Ovary (tissue), 9 donors: ENCODE results near the gene C4orf50. TPM values are rescaled to one million over a fixed set of nuclear protein-coding genes. Genes with fewer than 3 reads are reported as not detected.

Experiments
- DNase-seq, 5 donors: peaks; one replicate each; pipeline ENCODE4 v3.0.0-alpha.2; 2019 to 2020
- H3K27ac ChIP-seq, 2 donors: fragments of 200-600 bp; one replicate each; pipeline versions ENCODE4 v1.5.1 to v1.8.0; 2019 to 2022
- H3K27me3 ChIP-seq: fragments of 200-600 bp; one replicate; pipeline ENCODE4 v1.8.0; 2022
- H3K36me3 ChIP-seq: fragments of 200-600 bp; sonication (generic); one replicate; pipeline ENCODE4 v1.5.1; 2019
- H3K4me1 ChIP-seq: one replicate; pipeline ENCODE4 v1.8.1; 2013; ENCODE audit warnings: mild to moderate bottlenecking, moderate library complexity; ENCODE audit not compliant: insufficient read depth
- H3K4me3 ChIP-seq: fragments of 200-600 bp; sonication (generic); one replicate; pipeline ENCODE4 v1.5.1; 2017
- H3K9me3 ChIP-seq, 2 donors: fragments of 200-600 bp in 1 of 2; sonication (generic) in 1 of 2; one replicate each; pipeline versions ENCODE4 v1.5.1 to v1.8.1; 2013 to 2019; ENCODE audit warnings: mild to moderate bottlenecking in 1 of 2, moderate library complexity in 1 of 2
- CTCF ChIP-seq, 3 donors: fragments of 450-650 bp in 2 of 3; fragments of 200-600 bp in 1 of 3; IDR thresholded peaks; one replicate each; pipeline versions ENCODE4 v1.5.1 to v1.8.0; 2016 to 2022; ENCODE audit warnings: antibody characterized with exemption in 3 of 3, mild to moderate bottlenecking in 1 of 3
- EP300 ChIP-seq: sonication (generic); formaldehyde crosslinking; IDR thresholded peaks from one replicate; pipeline ENCODE4 v1.6.1; 2017; ENCODE audit warnings: antibody characterized with exemption
- POLR2A ChIP-seq: fragments of 450-650 bp; IDR thresholded peaks from one replicate; pipeline ENCODE4 v1.6.1; 2017; ENCODE audit warnings: antibody characterized with exemption, mild to moderate bottlenecking, moderate library complexity
- WGBS, 3 donors: extraction: QIAGEN DNeasy Blood & Tissue Kit in 1 of 3; methylation state at CpG; one replicate each; pipeline versions ENCODE4 v1.1.5 to v1.1.7; 2013 to 2017; 5-methylcytosine and 5-hydroxymethylcytosine counted together
- intact Hi-C, 4 donors: fragments of 100-400 bp; cut with DNase I; formaldehyde crosslinking; loops; one replicate each; pipeline versions ENCODE4 v1.11.0 to v1.15.1; 2022 to 2023
- polyA plus RNA-seq, 2 donors: library from polyadenylated mRNA; stranded (reverse); fragments of 200-250 nt in 1 of 2; fragments of 350-450 nt in 1 of 2; fragmentation: Illumina TruSeq in 1 of 2; extraction: RNeasy Lipid Tissue Mini Kit (QIAGEN cat#74804) in 1 of 2; gene quantifications; one replicate each; pipeline ENCODE4 v1.2.3, GENCODE V29; 2013 to 2014
- total RNA-seq, 7 donors: library from RNA; depleted of rRNA in 2 of 7; stranded (reverse); fragments of >200 nt in 2 of 7; fragmentation: NEBNext Ultra II Directional in 3 of 7; extraction: Animal tissue kit (Norgen Biotek cat#: 25700) in 3 of 7; gene quantifications; one replicate each; pipeline versions ENCODE4 v1.1.0 to v1.2.4, GENCODE V29; 2016 to 2023
- donor health status: DM: no; HTN: no; CAD: no; lungs with moderate emphysema.
- donor health status: DM: no; HTN: no; CAD: no.
- donor health status: Bipolar disorder and iron deficiency.
- donor health status: DM: yes; HTN: yes; CAD: no.
- donor health status: DM: no; HTN: no; CAD: no.
- donor health status: DM: yes; HTN: yes; CAD: no.

Gene C4orf50
- total and polyA plus RNA-seq, 9 donors, result 0.04 to 0.35 (median 0.12) TPM

GRCh38 chr4:5928274-5928673 is 90.0 kb downstream of the C4orf50 start:
- H3K9me3 ChIP-seq, result no peaks in the 10 kb centered on the region
- no peak for DNase-seq
- intact Hi-C loops, result no loop called here
- H3K27me3 ChIP-seq, result no peaks in the 10 kb centered on the region
- no peak overlapping the region for H3K27ac ChIP-seq
- no peak for TF ChIP-seq CTCF (IDR thresholded peaks at IDR 0.05)
- TF ChIP-seq POLR2A, result no peak
- no peak for TF ChIP-seq EP300
- no peaks in the 10 kb centered on the region for H3K36me3 ChIP-seq
- no peaks in the 10 kb centered on the region for H3K4me1 ChIP-seq
- WGBS, 3 donors, result 51 to 62% (median 56%) methylated on average over 8 of the region's 8 CpGs
- H3K4me3 ChIP-seq, result no peak overlapping the region

GRCh38 chr4:5927747-5928146 is 90.5 kb downstream of the C4orf50 start:
- no peaks in the 10 kb centered on the region for H3K9me3 ChIP-seq
- H3K27ac ChIP-seq, result no peak overlapping the region
- WGBS, 3 donors, result 81 to 93% (median 81%) methylated on average over 4 of the region's 4 CpGs
- H3K4me3 ChIP-seq, result no peak overlapping the region
- intact Hi-C loops, result no loop called here
- no peaks in the 10 kb centered on the region for H3K36me3 ChIP-seq
- H3K4me1 ChIP-seq, result no peaks in the 10 kb centered on the region
- no peak for DNase-seq
- H3K27me3 ChIP-seq, result no peaks in the 10 kb centered on the region
- TF ChIP-seq EP300 (no peak), POLR2A (no peak)

- no peak overlapping the region for H3K4me3 ChIP-seq
- WGBS, 3 donors, result 77 to 86% (median 77%) methylated on average over 3 of the region's 3 CpGs
- no peaks in the 10 kb centered on the region for H3K27me3 ChIP-seq
- no peak overlapping the region for H3K27ac ChIP-seq
- no peak for TF ChIP-seq POLR2A
- no peak for TF ChIP-seq CTCF (IDR thresholded peaks at IDR 0.05)
- no peak for TF ChIP-seq EP300
- H3K36me3 ChIP-seq, result no peaks in the 10 kb centered on the region
- no peaks in the 10 kb centered on the region for H3K9me3 ChIP-seq
- intact Hi-C loops, result no loop called here
- no peak for DNase-seq
- H3K4me1 ChIP-seq, result no peaks in the 10 kb centered on the region
Observed at GRCh38 chr4:5927116-5927515, 91.1 kb downstream of the C4orf50 start.

GRCh38 chr4:5926598-5926997 is 91.6 kb downstream of the C4orf50 start:
- H3K36me3 ChIP-seq, result no peaks in the 10 kb centered on the region
- no peak overlapping the region for H3K27ac ChIP-seq
- TF ChIP-seq POLR2A, result no peak
- no peak for TF ChIP-seq EP300
- no peak for DNase-seq
- 72 to 85% (median 76%) methylated on average over 7 of the region's 7 CpGs for WGBS, 3 donors
- H3K4me1 ChIP-seq, result no peaks in the 10 kb centered on the region
- no peaks in the 10 kb centered on the region for H3K27me3 ChIP-seq
- intact Hi-C loops, result no loop called here
- H3K9me3 ChIP-seq, result no peaks in the 10 kb centered on the region
- no peak overlapping the region for H3K4me3 ChIP-seq

GRCh38 chr4:5925419-5926200 is 92.6 kb downstream of the C4orf50 start:
- no peaks in the 10 kb centered on the region for H3K4me1 ChIP-seq
- DNase-seq, result no peak
- no peak overlapping the region for H3K4me3 ChIP-seq
- intact Hi-C loops, result no loop called here
- no peaks in the 10 kb centered on the region for H3K36me3 ChIP-seq
- no peak overlapping the region for H3K27ac ChIP-seq
- no peaks in the 10 kb centered on the region for H3K27me3 ChIP-seq
- no peaks in the 10 kb centered on the region for H3K9me3 ChIP-seq
- 75 to 88% (median 84%) methylated on average over 16 of the region's 16 CpGs for WGBS, 3 donors
- TF ChIP-seq EP300 (no peak), POLR2A (no peak), CTCF (IDR thresholded peaks at IDR 0.05) (no peak)
